Fibroblast of peridontal ligament (primary cell): ENCODE results near the gene TAGLN2.

Experiments
- DNase-seq: peaks from one replicate; pipeline ENCODE4 v3.0.0-alpha.2; 2010; ENCODE audit errors: extremely low read depth

The TAGLN2 gene

DNA sequence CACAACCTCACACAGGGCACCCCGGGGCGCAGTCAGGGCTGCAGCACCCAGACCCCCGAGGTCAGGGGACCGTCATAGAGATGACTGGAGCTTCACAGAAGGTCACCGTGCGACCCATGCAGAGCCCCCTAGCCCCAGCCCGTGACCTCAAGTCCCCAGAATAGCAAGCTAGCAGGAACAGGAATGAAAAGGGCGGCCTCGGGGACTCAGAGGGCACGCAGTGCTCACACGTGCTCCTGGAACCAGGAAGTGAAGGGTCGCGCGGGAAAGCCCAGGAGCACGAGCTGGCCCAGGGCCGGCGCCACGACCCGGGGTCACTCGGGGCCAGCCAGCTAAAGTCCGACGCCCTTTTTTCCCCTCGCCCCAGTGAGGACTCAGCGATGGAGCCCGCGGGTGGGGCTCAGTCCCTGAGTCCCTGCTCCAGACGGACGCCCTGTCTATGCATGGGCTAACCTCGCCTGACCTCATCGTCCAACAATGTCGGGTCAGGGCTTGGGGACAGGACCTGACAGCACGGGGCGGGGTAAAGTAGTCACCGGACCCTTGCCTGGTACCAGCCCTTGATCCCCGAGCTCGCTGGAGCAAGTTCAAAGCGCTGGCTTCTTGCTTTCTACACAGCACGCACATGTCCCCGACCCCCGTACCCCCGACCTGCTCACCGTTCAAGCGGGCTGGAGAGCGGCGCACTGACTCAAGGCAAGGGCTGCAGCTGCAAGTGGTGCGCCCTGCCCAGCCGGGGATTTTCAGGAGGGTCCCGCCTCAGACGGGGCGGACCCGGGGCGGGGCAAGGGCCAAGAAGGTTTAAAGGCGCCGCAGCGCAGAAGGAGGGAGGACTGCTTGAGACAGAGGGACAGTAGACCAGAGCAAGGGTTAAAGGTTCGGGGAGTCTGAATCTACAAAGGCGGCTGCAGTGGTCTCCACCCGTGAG is at the start of gene TAGLN2:
Gene TAGLN2, minus strand, starts transcription at position 717 of the 928 bp plus-strand sequence. CDS start 4,998 bp downstream, outside the sequence.
- DNase-seq: peak; percentile 86

DNA sequence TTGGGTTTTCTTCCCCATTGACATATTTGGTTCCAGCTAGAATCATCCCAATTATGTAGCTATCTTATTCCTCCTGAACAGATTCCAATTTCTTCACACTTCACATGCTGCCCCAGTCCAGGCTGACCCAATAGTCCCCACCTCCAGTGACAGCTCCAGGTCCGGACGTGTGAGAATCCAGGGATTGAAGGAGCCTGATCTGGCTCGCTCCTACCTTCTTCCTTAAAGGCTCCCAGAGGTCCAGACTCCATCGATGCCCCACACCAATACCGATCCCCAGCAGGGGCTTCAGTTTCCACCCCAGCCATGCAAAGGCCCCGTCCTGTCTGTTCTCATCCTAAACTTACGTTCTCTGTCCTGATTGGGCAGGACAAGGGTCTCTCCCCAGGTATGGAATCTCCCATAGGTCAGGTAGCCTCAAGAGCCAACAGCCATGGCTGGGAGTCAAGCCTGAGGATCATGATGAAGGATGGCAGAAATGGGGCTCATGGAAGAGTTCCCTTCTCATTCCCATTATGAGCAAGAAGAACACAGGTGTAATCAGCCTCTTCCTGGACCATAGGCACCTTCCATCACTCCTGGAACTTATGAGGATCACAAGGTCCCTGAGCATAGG is 49.2 kb upstream of the TAGLN2 start:
- no peak for DNase-seq

DNA sequence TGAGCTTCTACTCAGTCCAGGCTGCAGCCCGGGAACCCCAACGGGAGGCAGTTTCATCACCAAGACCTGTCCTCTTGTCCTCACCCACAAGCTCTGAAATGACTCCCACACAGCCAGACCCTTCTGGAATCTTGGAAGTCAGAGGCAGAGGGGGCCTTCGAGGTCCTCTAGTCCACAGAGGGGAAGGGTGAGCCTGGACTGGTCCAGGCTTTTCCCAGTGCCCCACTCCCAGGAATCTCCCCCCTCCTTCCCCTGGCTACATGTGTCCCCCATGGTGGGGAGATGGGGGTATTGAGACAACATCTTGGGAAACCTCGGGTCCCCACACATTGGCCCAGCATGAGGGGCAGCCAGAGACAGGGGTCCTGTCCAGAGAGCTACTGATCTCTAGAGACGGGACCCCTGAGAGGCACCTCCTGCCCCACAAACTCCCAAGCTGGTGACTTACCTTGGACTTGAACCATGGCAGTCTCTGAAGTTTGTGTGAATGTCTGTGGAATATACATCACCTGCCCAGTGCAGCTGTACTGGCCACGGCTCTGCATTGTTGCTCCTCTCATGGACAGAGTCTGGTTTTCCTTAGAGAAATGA is 48.1 kb upstream of the TAGLN2 start:
- DNase-seq: no peak

DNA sequence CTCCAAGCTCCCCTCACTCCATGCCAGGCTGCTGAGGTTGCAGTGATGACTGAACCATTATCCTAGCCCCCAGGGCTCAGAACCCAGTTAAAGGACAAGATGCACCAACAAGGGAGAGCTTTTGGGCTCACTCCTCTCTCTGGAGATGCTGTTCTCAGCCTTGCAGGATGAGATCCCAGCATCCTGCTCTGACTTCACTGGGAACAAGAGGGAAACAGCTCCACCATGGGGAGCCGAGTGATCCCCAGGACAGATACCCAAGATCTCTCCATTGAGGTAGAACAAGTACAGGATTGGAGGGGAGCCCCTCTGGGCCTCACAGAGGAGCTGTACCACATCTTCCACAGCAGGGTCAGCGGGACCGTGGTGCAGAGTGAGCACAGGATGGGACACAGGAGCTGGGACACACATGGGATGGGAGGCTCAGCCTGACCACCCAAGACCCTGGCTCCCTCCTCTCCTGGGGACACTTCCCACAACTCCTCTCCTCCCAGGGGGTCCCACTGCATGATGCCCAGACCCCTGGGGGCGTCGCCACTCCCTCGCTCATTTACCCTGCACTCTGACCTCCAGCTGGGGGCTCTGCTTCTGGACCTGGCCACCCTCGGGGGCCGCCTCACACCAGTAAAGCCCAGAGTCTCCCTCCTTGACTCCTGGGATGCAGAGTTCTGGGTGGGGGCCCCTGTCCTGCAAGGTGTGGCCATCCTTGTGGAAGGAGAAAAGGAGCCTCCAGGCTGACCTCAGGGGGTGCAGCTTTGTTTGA is 47.3 kb upstream of the TAGLN2 start:
- DNase-seq: no peak

DNA sequence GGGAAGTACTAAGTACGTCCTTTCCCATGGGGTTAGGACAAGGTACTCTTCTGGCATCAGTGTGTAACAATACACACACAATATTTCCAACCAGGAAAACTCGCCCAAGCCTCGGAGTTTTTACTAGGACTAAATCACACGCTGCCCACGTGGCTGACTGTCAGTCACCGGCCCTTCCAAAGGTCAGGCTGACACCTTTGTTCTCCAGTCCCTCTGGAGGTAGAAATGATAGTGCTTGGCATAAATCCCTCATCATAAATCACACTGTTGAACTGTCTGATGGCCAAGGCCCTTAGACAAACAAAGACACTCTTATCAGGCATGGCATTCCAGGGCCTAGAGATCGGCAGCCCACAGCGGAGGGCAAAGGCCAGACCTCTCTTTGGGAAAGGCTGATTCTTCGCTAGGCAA is 45.6 kb upstream of the TAGLN2 start:
- no peak for DNase-seq

DNA sequence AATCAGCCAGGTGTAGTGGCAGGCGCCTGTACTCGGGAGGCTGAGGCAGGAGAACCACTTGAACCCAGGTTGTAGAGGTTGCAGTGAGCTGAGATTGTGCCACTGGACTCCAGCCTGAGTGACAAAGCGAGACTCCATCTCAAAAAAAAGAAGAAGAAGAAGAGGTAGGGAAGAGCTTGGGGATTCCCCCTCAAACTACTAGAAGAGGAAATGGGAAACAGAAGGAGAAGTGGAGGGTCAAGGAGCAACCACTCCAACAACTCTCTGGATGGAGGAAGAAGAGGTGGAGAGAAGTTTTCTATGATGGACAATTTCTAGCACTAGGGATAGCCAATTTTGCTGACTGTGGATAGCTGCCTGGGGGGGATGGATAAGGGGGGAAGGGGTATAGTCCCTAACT is 43.6 kb upstream of the TAGLN2 start:
- no peak for DNase-seq

DNA sequence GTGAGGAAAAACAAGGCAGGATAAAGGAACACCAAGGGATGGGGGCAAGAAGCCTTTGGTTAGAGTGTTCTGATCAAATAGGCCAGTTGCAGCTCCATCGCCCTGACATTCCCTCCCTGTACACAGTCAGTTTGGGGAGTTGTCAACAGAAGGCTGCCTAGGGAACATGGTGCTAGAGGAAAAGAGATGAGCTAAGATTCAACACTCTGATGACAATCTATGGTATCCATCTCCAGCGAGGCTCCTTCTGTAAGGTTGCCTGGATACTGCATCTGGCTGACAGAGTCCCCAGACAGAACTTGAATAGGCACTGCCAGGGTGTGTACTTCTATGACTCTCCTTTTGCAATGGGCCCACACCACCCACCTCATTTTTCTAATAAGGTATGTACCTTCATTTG is 40.0 kb upstream of the TAGLN2 start:
- no peak for DNase-seq

DNA sequence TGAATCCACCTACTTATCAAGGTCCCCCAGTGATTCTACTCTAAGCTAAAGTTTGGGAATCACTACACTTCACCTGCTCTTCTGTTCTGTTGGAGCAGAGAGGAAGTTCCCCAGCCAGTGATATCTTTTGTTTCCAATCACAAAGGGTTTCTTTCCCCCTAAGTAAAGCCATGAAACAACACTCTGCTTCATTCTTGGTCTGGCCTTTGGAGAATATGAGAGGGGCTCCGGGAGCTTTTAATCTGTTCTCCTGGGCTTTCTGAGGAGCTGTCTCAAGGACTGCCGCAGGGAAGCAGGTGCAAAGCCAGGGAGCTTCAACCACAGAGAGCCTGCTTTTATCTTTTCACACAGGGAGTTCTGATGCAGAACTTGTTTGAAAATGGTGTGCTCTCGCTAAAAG is 38.8 kb upstream of the TAGLN2 start:
- no peak for DNase-seq

DNA sequence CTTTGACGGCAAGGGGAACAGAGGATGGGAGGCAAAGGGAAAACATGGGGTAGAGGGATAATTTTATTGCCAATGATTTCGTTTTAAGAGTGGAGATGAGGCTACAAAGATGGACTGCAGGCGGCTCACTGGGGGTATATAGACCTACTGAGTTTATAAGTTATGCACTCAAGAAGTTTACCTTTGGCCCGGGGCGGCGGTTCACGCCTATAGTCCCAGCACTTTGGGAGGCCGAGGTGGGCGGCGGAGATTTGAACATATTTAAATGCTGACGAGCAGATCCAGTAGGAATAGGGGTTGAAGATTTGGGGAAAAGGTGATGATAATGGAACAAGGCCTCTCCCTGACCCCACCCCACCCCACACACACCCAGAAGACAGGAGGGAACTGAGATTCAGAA is 36.9 kb upstream of the TAGLN2 start:
- DNase-seq: no peak

DNA sequence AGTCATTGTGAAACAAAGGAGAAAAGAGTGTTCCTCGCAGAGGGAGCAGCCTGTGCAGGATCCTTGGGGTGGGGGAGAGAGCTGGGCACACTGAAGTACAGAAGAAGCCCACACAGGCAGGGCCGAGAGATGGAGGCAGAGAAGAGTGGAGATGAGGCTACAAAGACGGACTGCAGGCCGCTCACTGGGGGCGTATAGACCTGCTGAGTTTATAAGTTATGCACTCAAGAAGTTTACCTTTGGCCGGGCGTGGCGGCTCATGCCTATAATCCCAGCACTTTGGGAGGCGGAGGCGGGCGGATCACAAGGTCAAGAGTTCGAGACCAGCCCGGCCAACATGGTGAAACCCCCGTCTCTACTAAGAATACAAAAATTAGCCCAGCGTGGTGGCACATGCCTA is 36.3 kb upstream of the TAGLN2 start:
- no peak for DNase-seq

DNA sequence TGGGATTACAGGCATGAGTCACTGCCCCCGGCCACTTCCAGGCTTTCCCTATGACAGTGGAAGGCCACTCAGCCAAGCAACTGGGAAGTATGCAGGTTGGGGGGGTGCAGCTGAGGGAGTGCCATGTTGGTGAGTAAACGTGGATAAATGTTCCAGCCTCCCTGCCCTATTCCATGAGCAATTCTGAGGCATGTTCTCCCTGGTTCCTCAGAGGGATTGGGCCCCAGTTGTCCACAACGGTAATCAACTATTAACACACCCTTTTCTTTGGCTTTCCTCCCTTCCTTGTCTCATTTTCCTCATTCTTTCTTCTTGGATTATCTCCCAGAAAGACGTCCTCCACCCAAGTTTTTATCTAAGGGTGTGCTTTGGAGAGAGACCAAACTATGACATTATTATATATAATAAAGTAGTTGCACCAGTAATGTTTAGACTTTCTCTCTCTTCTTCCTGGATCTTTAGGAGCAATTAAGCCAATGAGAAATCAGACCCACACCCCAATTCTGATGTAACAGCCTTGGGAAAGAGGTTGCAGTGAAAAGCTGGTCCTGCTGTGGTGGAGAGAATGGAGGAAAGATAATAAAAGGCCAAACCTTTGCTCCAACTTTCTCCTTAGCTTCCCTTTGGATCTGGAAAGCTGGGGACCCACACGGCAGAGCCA is 35.5 kb upstream of the TAGLN2 start:
- peak; percentile 94 for DNase-seq

DNA sequence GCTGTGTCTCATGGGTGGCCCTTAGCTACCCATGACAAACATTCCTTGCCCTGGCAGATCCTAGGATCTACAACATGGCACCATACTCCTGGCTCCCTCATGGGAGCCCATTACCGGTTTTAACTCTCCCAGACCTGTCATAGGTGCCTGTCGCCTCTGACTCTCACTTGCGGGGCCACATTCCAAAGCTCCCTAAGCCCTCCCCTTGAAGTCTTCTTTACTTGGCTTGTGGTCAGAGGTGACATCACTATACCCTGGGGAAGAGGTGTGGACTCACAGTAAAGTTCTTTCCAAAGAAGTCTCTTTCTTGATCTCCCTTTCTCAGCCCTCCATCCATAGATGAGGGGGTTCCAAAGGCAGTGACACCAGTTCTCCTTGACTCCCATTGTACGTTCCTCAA is 34.1 kb upstream of the TAGLN2 start:
- DNase-seq: no peak

DNA sequence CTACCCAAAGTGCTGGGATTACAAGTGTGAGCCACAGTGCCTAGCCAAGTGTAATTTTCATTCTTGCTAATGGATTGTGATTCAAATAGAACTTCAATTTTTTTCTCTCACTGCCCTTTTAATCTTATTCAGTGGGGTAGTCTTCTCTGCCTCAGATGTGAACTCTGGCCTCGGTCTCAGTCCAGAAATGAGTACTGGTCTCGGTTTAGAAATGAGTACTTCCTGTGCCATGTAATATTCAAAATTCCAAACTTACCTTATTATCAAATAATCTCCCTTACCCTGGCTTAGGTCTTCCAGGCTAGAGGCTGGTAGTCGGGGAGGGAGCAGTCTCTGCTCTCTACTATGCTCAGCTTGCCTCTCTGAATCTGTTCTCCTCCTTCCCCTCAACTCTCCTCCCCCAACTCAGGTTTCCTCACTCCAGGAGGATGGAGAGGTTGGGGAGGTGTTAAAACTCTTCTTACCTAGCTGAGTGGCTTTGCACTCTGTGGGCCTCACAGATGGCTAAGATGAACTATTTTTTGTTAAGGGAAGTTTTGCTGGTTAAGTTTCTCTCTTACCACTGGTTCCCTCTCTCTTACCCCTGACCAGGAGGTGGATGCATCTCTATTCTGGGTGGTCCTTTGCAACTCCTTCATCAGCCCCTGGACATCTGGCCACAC is 33.5 kb upstream of the TAGLN2 start:
- DNase-seq: no peak

DNA sequence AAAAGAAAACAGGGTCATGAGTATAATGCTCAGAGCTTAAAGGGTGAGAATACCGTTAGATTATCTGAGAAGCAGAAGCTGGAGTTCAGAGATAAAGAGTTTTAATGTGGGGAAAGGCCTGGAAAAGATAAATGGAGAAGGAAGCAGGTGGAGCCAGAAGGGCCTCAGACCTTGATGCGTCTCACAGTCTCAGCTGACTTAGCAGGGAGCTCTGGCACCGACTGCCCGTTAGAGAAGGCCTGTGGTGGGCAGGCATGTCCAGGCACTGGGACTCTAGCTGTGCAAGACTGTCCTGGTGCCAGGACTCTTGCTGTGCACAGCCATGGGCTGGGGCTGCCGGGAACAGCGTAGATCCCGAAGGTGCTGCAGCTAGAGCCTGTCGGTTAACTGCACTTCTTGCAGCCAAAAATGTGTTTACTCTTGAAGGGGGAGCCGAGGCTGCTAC is 32.5 kb upstream of the TAGLN2 start:
- no peak for DNase-seq

DNA sequence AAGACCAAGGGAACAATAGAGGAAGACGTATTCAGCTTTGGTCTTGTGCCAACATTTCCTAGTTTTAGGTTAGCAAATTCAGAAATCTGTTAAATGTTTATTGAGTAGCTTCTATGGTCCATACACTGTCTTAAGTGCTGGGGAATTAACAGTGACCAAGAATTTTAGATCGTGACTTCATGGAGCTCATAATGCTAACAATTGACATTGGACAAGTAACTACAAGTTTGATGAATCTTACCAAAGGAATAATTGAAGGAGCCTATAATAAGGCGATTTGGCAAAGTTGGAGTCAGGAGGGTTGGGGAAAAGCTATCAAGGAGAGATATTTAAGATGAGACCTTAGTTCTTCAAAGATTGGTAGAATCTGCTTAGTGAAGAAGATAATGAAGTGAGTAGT is 30.1 kb upstream of the TAGLN2 start:
- DNase-seq: no peak

DNA sequence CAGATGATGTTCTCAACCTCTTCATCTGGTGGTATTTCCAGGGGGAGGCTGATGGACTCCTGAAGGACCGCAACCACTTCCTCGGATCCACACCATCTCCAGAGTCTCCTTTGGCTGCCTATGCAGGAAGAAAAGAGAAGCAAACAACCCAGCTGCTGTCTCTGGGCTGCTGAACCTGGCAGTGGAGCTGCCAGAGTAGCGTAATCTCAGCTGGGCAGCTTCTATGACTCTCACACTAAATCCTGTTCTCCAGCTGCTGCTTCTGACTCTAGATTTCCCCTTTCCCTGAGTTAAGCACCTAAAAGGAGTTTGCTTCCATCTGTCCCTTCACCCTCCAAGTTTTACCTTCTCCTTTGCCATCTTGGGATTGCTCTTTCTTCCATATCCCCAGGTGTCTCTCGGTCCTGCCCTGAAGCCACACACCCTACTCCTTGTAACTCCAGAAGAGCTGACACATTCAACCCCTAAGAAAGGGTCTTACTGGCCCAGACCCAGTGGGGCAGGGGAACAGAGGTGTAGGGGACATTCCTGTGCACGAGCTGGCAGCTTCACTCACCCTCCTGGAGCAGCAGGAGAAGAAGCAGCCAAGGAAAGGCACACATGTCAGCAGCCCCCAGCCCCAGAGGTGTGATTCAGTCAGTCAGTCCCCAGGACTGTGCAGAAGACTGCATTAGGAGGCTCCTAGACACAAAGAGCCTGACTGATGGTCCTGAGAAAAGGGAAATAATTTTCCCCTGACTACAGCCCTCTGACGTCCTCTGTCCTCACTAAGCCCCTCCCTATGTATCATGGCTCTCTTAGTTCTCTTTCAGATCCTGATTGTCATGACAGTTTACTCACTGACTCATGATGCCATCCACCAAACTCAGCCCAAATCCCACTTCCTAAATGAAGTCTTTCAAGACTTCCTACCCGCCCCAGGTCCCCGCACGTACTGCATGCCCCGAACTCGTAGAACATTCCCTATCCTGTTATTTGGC is 28.5 kb upstream of the TAGLN2 start, which contains the start of gene SLAMF9:
Gene SLAMF9, minus strand, starts transcription at position 702 of the 980 bp plus-strand sequence. Its CDS starts 100 bp downstream, at position 602.
- peak; percentile 38 for DNase-seq

DNA sequence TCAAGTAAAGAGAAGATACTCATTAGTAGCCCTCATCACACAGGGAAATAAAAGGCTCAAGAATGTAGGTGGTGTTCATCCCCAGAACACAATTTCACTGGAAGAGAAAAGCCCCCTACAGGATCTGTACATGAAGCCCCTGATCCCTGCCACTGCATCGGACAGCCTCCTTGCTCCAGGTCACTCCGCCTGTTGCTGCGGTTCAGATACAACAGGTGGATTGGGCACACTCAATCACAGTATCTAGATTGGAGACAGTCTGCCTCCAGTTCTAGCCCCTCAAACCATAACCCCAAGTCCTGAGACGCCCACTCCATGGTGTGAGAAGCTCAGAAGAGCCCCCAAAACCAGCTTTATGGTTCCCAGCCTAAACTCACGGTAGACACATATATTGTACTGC is 27.6 kb upstream of the TAGLN2 start:
- no peak for DNase-seq

DNA sequence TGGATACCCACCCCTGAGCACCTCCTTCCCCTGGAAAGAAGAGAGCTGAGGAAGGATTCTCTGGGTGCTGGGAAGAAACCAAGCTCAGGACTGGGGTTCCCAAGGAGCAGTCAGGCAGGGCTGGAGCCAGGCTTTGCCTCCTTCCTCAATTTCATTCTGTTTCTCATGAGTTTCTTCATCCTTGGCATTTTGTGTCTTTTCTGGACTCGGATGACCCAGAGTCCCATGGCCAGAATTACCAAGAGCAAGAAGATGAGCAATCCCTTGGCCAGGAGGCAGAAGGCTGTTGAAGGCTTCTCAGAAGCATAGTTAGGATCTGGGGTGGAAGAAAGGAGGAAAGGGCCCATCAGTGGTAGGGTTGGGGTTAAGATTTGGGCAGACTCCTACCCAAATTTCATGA is 26.2 kb upstream of the TAGLN2 start:
- DNase-seq: no peak

DNA sequence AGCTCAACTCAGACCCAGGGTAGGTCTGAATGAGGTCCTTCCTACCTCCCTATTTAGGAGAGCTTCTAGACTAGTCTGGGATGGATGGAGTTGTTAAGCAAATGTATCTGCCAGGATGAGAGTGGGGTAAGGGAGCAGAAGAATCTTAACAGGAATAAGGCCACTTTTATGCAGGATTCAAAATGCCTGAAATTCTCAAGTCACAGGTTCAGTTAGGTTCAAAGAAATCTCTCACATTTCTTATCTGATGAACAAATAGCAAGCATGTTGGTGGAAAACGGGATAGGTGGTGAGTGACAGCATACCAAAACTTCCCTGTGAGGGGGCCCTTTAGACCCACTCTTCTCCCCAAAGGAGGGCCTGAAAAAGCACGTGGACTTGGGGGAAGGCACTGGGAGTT is 25.7 kb upstream of the TAGLN2 start:
- no peak for DNase-seq

DNA sequence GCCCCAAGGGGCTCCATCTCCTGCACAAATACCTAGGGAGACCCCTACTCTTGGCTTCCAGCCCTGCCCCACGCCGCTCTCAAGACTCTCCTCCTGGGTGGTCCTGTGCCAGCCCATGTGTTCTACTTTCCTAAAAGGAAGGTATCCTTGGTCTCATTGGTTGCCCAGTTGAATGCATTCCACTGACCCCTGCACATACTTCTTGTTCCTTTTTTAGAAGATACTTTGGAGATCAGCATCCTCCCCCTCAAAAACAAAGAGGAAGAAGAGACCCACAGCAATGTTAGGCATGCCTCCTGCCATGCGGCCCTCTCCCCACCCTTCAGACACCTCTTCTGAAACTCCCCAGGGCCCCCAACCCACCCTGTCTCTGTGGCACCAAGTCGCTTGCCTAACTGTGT is 24.7 kb upstream of the TAGLN2 start:
- no peak for DNase-seq
